Testis (tissue), 2 donors: Measurements from ENCODE around the gene NUDT3.

Experiments used
- CTCF ChIP-seq, 3 experiments: fragments of 450-650 bp in 2 of 3; fragments of 200-600 bp in 1 of 3; sonication (generic) in 1 of 3; IDR thresholded peaks; one replicate each; pipeline ENCODE4 v1.5.1; 2016 to 2019; ENCODE audit warnings: antibody characterized with exemption in 3 of 3, mild to moderate bottlenecking in 2 of 3, moderate library complexity in 1 of 3
- POLR2A ChIP-seq: fragments of 450-650 bp; IDR thresholded peaks from one replicate; pipeline ENCODE4 v1.6.1; 2017; ENCODE audit warnings: antibody characterized with exemption, mild to moderate bottlenecking, moderate library complexity

GRCh38 chr6:34319471-34319885 lies 73.0 kb downstream of the NUDT3 start:
- TF ChIP-seq POLR2A (no peak), CTCF (IDR thresholded peaks at IDR 0.05) (no peak)
